Sigmoid colon (tissue), 7 donors: ENCODE measurements around the gene GRHPR. TPM values are rescaled to one million over a fixed set of nuclear protein-coding genes. Genes with fewer than 3 reads are reported as not detected.
"Not testable (repeated sequence)": the region's sequence is repeated elsewhere in the genome, so short reads cannot be mapped to it uniquely, and the experiment has no call there.

ENCODE experiments used
- DNase-seq: peaks from one replicate; pipeline ENCODE4 v3.0.0-alpha.2; 2019
- H3K27ac ChIP-seq, 4 donors: fragments of 200-600 bp; sonication (generic); one replicate each; pipeline ENCODE4 v1.5.1; 2016 to 2019; ENCODE audit warnings: mild to moderate bottlenecking in 1 of 4
- H3K27me3 ChIP-seq, 3 donors: fragments of 200-600 bp; sonication (generic); one replicate each; pipeline ENCODE4 v1.5.1; 2019; ENCODE audit warnings: mild to moderate bottlenecking in 1 of 3
- H3K36me3 ChIP-seq, 4 donors: fragments of 200-600 bp; sonication (generic); one replicate each; pipeline ENCODE4 v1.5.1; 2016 to 2019
- H3K4me1 ChIP-seq, 4 donors: fragments of 200-600 bp; sonication (generic); one replicate each; pipeline ENCODE4 v1.5.1; 2017 to 2019
- H3K4me3 ChIP-seq, 4 donors: fragments of 200-600 bp; sonication (generic); one replicate each; pipeline ENCODE4 v1.5.1; 2017 to 2019; ENCODE audit warnings: mild to moderate bottlenecking in 2 of 4, moderate library complexity in 1 of 4
- H3K9me3 ChIP-seq, 4 donors: fragments of 200-600 bp in 3 of 4; sonication (generic) in 3 of 4; one replicate each; pipeline versions ENCODE4 v1.5.1 to v1.6.1; 2013 to 2019
- EP300 ChIP-seq, 4 donors: sonication (generic); formaldehyde crosslinking; IDR thresholded peaks; one replicate each; pipeline ENCODE4 v1.6.1; 2017; ENCODE audit warnings: antibody characterized with exemption in 4 of 4
- POLR2A ChIP-seq, 2 donors: fragments of 450-650 bp; IDR thresholded peaks; one replicate each; pipeline ENCODE4 v1.6.1; 2016; ENCODE audit warnings: antibody characterized with exemption in 2 of 2, mild to moderate bottlenecking in 2 of 2, moderate library complexity in 2 of 2
- POLR2AphosphoS5 ChIP-seq, 4 donors: sonication (generic); formaldehyde crosslinking; IDR thresholded peaks; one replicate each; pipeline ENCODE4 v1.6.1; 2017; ENCODE audit warnings: antibody characterized with exemption in 4 of 4
- WGBS, 2 donors: extraction: QIAGEN DNeasy Blood & Tissue Kit; methylation state at CpG; one replicate each; pipeline ENCODE4 v1.1.7; 2013; 5-methylcytosine and 5-hydroxymethylcytosine counted together
- intact Hi-C: fragments of 100-400 bp; cut with DNase I; formaldehyde crosslinking; loops from one replicate; pipeline ENCODE4 v1.15.1; 2023
- polyA plus RNA-seq, 3 donors: library from polyadenylated mRNA; stranded (reverse); fragments of 200-250 nt; gene quantifications; one replicate each; pipeline ENCODE4 v1.2.3, GENCODE V29; 2013
- total RNA-seq, 4 donors: library from RNA; depleted of rRNA; stranded (reverse); fragments of >200 nt; gene quantifications; one replicate each; pipeline ENCODE4 v1.1.0, GENCODE V29; 2016
- TF ChIP-seq, protein P1 (sequence below), 4 experiments: fragments of 450-650 bp in 3 of 4; fragments of 200-600 bp in 1 of 4; IDR thresholded peaks; one replicate each; pipeline ENCODE4 v1.5.1; 2016 to 2019; ENCODE audit warnings: antibody characterized with exemption in 4 of 4, mild to moderate bottlenecking in 3 of 4, moderate library complexity in 2 of 4
- donor health status: healthy with polysubstance abuse.
- donor health status: Bipolar disorder and iron deficiency.
- donor health status: healthy.

Gene GRHPR
- total and polyA plus RNA-seq, 7 donors, result 84.1 to 165 (median 127) TPM

DNA sequence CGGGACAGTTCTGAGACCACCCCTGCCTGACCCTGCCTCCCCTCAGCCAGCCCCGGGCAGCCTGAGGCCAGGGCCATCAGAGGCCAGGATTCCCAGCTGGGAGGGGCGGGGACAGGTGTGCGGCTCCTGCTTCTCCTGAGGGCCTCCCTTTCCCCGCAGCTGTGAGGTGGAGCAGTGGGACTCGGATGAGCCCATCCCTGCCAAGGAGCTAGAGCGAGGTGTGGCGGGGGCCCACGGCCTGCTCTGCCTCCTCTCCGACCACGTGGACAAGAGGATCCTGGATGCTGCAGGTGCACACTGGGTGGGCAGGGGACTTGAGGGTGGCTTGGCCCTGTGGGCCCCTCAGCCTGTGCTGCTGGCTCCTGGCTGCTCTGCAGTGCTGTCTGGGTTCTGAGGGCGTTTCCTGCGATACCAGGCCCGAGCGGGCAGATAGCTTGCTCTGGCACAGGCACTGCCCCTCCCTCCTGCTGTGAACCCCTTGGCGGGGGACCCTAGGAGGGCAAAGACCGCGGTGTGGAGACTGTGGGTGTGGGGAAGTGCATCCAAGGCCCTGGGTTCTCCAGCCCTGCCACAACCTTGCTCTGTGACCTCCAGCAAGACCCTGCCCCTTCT, 2.3 kb downstream of the GRHPR start:
- Histone ChIP-seq H3K4me1 (peaks cover 0 to 38% (median 31%) of the 10 kb centered on the region in 4 donors), H3K27ac (no peak overlapping the region), H3K27me3 (no peaks in the 10 kb centered on the region), H3K9me3 (no peaks in the 10 kb centered on the region), H3K4me3 (no peak overlapping the region), H3K36me3 (peaks cover 9 to 39% (median 31%) of the 10 kb centered on the region in 4 donors)
- no peak for DNase-seq
- TF ChIP-seq POLR2AphosphoS5 (IDR thresholded peaks at IDR 0.05), result no peak
- no peak for TF ChIP-seq POLR2A (IDR thresholded peaks at IDR 0.05)
- TF ChIP-seq EP300 (IDR thresholded peaks at IDR 0.05), result no peak
- TF ChIP-seq, protein P1, sequence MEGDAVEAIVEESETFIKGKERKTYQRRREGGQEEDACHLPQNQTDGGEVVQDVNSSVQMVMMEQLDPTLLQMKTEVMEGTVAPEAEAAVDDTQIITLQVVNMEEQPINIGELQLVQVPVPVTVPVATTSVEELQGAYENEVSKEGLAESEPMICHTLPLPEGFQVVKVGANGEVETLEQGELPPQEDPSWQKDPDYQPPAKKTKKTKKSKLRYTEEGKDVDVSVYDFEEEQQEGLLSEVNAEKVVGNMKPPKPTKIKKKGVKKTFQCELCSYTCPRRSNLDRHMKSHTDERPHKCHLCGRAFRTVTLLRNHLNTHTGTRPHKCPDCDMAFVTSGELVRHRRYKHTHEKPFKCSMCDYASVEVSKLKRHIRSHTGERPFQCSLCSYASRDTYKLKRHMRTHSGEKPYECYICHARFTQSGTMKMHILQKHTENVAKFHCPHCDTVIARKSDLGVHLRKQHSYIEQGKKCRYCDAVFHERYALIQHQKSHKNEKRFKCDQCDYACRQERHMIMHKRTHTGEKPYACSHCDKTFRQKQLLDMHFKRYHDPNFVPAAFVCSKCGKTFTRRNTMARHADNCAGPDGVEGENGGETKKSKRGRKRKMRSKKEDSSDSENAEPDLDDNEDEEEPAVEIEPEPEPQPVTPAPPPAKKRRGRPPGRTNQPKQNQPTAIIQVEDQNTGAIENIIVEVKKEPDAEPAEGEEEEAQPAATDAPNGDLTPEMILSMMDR (IDR thresholded peaks at IDR 0.05), result no peak
- 73 to 88% methylated on average over 18 of the region's 18 CpGs for WGBS, 2 donors
- intact Hi-C loops, result loop anchor here (5.0 kb wide), 3 partner anchors 38 to 168 kb away; partner anchors contain the start of genes POLR1E and TOMM5

DNA sequence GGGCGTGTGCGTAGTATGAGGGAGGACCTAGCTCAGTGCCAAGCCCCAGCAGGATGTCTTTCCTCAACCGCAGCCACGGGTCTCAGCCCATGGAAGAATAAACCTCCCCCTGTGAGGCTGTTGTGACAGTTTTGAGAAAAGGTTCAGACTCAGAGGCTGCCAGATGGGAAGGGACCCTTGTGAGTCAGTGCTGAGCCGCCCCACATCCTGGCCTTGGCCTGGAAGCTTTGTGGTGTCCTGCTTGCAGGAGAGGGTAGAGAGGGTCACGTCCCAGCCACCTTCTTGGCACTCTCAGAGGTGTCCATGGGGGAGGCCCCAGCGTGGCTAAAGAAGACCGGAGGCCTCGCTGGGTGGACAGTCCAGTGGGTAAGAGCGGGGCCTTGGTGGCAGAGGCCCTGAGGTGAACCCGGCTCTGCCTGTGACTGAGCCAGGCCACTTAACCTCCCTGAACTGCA, 2.8 kb downstream of the GRHPR start:
- 83 to 88% methylated on average over 11 of the region's 11 CpGs for WGBS, 2 donors
- Histone ChIP-seq H3K9me3 (no peaks in the 10 kb centered on the region), H3K4me3 (no peak overlapping the region), H3K27ac (no peak overlapping the region), H3K27me3 (no peaks in the 10 kb centered on the region), H3K36me3 (peaks cover 9 to 45% (median 35%) of the 10 kb centered on the region in 4 donors), H3K4me1 (peaks cover 0 to 38% (median 31%) of the 10 kb centered on the region in 4 donors)
- intact Hi-C loops, result no loop called here
- TF ChIP-seq, protein P1 (IDR thresholded peaks at IDR 0.05), result no peak
- TF ChIP-seq POLR2AphosphoS5 (IDR thresholded peaks at IDR 0.05) (no peak), POLR2A (IDR thresholded peaks at IDR 0.05) (no peak), EP300 (IDR thresholded peaks at IDR 0.05) (no peak)
- DNase-seq, result no peak

DNA sequence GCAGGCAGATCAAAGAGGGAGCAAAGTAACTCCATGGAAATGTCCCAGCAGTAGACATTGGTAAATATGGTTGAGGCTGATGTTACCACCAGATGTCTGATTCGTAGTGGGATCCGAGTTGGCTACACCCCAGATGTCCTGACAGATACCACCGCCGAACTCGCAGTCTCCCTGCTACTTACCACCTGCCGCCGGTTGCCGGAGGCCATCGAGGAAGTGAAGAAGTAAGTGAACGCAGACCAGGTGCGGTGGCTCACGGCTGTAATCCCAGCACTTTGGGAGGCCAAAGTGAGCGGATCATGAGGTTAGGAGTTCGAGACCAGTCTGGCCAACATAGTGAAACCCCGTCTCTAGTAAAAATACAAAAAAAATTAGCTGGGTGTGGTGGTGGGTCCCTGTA, 3.9 kb downstream of the GRHPR start:
- peaks cover 0 to 38% (median 31%) of the 10 kb centered on the region in 4 donors for H3K4me1 ChIP-seq

DNA sequence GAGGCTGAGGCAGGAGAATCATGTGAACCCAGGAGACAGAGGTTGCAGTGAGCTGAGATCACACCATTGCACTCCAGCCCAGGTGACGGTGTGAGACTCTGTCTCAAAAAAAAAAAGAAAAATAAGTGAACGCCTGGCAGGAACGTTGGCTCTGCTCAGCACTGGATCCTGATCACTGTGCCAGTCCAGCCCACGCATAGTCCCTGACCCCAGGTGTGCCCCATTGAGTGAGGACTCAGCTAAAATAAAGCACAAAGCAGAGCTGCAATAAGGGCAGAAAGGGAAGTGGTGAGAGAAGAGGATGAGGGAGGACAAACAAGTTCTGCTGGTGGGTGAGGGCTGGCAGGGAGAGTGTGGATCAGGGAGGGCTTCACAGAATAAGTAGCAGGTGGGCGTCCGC, 4.3 kb downstream of the GRHPR start:
- Histone ChIP-seq H3K27me3 (no peaks in the 10 kb centered on the region), H3K4me1 (peaks cover 0 to 34% (median 30%) of the 10 kb centered on the region in 4 donors), H3K9me3 (no peaks in the 10 kb centered on the region), H3K4me3 (no peak overlapping the region), H3K36me3 (peaks cover 9 to 60% (median 45%) of the 10 kb centered on the region in 4 donors), H3K27ac (no peak overlapping the region)
- 90 to 96% methylated on average over 6 of the region's 6 CpGs for WGBS, 2 donors
- TF ChIP-seq, protein P1 (IDR thresholded peaks at IDR 0.05), result no peak
- TF ChIP-seq POLR2AphosphoS5 (IDR thresholded peaks at IDR 0.05), result no peak
- TF ChIP-seq POLR2A (IDR thresholded peaks at IDR 0.05), result no peak
- no peak for TF ChIP-seq EP300 (IDR thresholded peaks at IDR 0.05)
- intact Hi-C loops, result no loop called here
- no peak for DNase-seq

More for the DNA sequence above, 3.9 kb downstream of the GRHPR start:
- H3K4me3 ChIP-seq, H3K27ac ChIP-seq, H3K27me3 ChIP-seq, H3K9me3 ChIP-seq, intact Hi-C loops, DNase-seq: not testable (repeated sequence)
- peaks cover 9 to 56% (median 45%) of the 10 kb centered on the region in 4 donors for H3K36me3 ChIP-seq
- 95% methylated on average over 15 of the region's 15 CpGs for WGBS, 2 donors

DNA sequence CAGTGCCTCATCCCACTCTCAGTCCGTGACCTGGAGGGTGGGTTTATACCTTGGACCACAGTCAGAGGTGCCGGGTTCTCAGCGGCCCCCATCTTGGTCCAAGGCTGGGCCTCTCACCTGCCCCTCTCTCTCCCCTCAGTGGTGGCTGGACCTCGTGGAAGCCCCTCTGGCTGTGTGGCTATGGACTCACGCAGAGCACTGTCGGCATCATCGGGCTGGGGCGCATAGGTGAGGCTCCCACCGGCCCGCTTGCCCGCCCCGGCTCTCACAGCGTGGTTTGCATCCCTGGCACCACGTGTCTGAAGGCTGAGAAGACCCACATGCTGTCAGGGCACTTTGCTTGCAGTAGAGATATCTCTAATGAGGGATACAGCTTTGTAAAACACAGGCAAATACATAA, 5.8 kb downstream of the GRHPR start:
- TF ChIP-seq EP300 (IDR thresholded peaks at IDR 0.05) (no peak), POLR2AphosphoS5 (IDR thresholded peaks at IDR 0.05) (no peak), POLR2A (IDR thresholded peaks at IDR 0.05) (no peak)
- TF ChIP-seq, protein P1 (IDR thresholded peaks at IDR 0.05), result no peak
- Histone ChIP-seq H3K27ac (no peak overlapping the region), H3K4me3 (no peak overlapping the region), H3K9me3 (no peaks in the 10 kb centered on the region), H3K4me1 (peaks cover 0 to 26% (median 24%) of the 10 kb centered on the region in 4 donors), H3K27me3 (no peaks in the 10 kb centered on the region), H3K36me3 (peaks cover 9 to 72% (median 46%) of the 10 kb centered on the region in 4 donors)
- 96% methylated on average over 14 of the region's 14 CpGs for WGBS, 2 donors
- peak; percentile 53 for DNase-seq
- intact Hi-C loops, result no loop called here
